Panc1 (cell line): ENCODE measurements around the gene CYP26C1.

Experiments
- CTCF ChIP-seq: fragments of 450-650 bp; IDR thresholded peaks from 2 replicates; pipeline ENCODE4 v1.5.1; 2017; ENCODE audit warnings: mild to moderate bottlenecking
- POLR2AphosphoS5 ChIP-seq: IDR thresholded peaks from 2 replicates; pipeline ENCODE4 v1.6.1; 2012; ENCODE audit warnings: mild to moderate bottlenecking, low read depth, low read length, moderate library complexity
- SIN3A ChIP-seq: IDR thresholded peaks from 2 replicates; pipeline ENCODE4 v1.6.1; 2012; ENCODE audit warnings: low read depth, mild to moderate bottlenecking, low read length, moderate library complexity, borderline replicate concordance; ENCODE audit not compliant: insufficient read depth
- TCF7L2 ChIP-seq: IDR thresholded peaks from 2 replicates; pipeline ENCODE4 v1.6.1; 2011; ENCODE audit warnings: mild to moderate bottlenecking, low read depth, low read length, inconsistent platforms

- no peak for TF ChIP-seq CTCF
- TF ChIP-seq POLR2AphosphoS5: no peak
- no peak for TF ChIP-seq TCF7L2
- no peak for TF ChIP-seq SIN3A
Measured at GRCh38 chr10:93058139-93058538, 2.5 kb upstream of the CYP26C1 start.
